Body of pancreas (tissue), 4 donors: Measurements from ENCODE around the gene CREB5.

ENCODE experiments used
- CTCF ChIP-seq, 7 experiments: fragments of 450-650 bp in 4 of 7; fragments of 200-600 bp in 3 of 7; sonication (generic) in 3 of 7; IDR thresholded peaks; one replicate each; pipeline ENCODE4 v1.5.1; 2016 to 2019; ENCODE audit warnings: antibody characterized with exemption in 7 of 7
- POLR2A ChIP-seq, 3 donors: fragments of 450-650 bp; IDR thresholded peaks; one replicate each; pipeline ENCODE4 v1.6.1; 2016; ENCODE audit warnings: antibody characterized with exemption in 3 of 3, mild to moderate bottlenecking in 2 of 3

GRCh38 chr7:28595076-28595475 lies 182.8 kb downstream of the CREB5 start:
- TF ChIP-seq POLR2A (IDR thresholded peaks at IDR 0.05) (no peak), CTCF (IDR thresholded peaks at IDR 0.05) (no peak)
